Central memory CD4-positive, alpha-beta T cell (primary cell): Measurements from ENCODE around the gene RASL10A.

Source experiments
- DNase-seq: peaks from one replicate; pipeline ENCODE4 v3.0.0; 2022

RASL10A gene

GRCh38 chr22:29338398-29338797, 22.9 kb upstream of the RASL10A start:
- DNase-seq: no peak

- DNase-seq: no peak
Observed at GRCh38 chr22:29337631-29338284, 22.3 kb upstream of the RASL10A start.

DNA sequence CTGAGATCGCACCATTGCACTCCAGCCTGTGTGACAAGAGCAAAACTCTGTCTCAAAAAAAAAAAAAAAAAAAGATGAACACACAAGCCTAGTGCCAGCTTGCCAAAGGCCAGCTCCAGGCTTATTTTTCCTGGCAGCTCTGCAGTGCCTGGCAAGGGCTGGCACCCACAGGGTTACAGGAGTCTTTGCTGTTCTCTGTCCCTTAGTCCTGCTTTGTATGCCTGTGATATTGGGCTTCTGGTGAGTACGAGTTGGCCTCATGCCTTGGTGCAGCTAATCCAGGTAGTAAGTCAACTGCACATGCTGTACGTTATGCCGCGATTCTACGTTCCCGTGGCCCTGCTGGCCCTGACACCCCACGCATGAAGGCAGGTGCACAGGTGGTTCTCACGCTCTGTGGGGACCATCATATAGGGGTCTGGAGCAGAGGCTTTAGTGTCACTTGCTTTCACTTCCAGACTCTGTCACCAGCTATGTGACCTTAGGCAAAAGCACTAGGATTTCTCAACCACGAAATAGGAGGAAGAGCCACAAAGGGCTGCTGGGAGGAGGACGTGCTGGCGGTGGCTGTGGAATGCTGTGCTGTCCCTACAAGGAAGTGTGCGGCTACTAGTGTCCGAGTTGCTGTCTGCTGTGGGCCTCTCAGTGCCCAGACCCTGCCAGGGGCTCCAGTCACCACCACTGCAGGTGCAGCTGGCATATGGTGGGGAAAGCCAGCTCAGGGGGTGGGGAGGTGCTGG, 21.4 kb upstream of the RASL10A start:
- DNase-seq: no peak

- no peak for DNase-seq
Observed at GRCh38 chr22:29335656-29336055, 20.2 kb upstream of the RASL10A start.

- no peak for DNase-seq
Observed at GRCh38 chr22:29334696-29335344, 19.3 kb upstream of the RASL10A start.

GRCh38 chr22:29334148-29334547, 18.7 kb upstream of the RASL10A start:
- DNase-seq: no peak

DNA sequence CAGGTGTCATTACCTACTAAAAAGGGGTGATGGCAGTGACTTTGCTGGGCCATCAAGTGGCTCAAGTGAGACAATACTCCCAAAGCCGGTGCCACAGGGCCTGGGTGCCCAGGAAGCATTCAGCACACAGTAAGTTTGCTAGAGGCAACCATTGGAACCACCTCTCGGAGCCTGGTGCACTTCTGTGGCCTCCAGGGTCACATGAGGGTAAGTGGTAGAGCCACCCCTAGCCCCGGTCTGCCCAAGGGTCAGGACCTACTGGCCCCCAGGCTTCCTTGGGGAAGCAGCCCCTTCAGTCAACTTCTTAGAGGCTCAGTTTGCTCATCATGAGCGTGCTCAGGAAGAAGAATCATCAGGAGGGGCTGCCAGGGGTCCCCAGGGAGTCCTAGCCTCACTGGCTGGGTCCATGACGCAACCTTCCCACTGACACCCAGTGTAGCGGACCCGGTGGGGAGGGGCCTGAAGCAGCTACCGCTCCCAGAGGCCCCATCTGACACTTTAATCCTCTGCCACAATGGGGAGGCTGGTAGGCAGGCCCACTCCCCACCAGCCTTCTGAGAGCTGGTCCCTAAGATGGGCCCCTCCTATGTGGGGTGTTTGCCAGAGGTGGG, 17.5 kb upstream of the RASL10A start:
- no peak for DNase-seq

GRCh38 chr22:29331658-29332300, 16.3 kb upstream of the RASL10A start:
- no peak for DNase-seq

- DNase-seq: no peak
Observed at GRCh38 chr22:29331213-29331612, 15.7 kb upstream of the RASL10A start.

- no peak for DNase-seq
Observed at GRCh38 chr22:29330753-29331152, 15.3 kb upstream of the RASL10A start.

DNA sequence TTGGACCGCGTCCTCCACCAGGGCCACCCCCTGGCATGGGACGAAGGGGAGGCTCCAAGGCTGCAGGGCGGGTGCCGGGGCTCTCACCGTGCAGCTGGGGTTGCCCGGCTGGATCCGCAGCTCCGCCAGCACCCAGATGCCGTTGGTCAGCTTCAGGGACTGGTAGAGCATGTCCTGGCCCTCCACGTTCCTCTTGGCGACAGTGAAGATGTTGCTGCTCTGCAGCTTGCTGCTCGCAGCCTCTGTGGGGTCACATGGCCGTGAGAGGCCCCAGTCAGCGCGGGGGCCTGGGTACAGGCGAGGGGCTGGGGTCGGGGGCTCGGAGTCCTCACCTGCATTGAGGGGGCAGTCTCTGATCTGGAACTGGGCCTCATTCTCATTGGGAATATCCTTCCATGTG, 14.8 kb upstream of the RASL10A start:
- no peak for DNase-seq

DNA sequence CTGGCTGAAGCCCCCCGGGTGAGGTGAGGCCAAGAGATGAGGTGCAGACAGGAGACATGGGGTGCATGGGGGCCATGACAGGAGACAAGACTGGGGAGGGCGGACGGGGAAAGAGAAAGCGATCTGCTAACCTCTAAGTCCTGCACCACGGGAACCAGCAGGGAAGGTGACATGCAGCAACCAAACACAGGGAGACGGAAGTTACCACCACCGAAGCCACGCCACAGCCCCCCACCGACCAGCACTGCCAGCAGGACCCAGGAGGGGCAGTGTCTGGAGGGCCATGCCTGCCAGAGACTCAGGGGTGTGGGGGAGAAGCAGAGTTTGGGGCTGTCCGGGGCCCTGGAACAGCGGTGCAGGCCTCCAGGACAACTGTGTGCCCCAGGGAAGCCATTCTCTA, 14.1 kb upstream of the RASL10A start:
- no peak for DNase-seq

- DNase-seq: no peak
Observed at GRCh38 chr22:29328566-29329500, 13.3 kb upstream of the RASL10A start.

DNA sequence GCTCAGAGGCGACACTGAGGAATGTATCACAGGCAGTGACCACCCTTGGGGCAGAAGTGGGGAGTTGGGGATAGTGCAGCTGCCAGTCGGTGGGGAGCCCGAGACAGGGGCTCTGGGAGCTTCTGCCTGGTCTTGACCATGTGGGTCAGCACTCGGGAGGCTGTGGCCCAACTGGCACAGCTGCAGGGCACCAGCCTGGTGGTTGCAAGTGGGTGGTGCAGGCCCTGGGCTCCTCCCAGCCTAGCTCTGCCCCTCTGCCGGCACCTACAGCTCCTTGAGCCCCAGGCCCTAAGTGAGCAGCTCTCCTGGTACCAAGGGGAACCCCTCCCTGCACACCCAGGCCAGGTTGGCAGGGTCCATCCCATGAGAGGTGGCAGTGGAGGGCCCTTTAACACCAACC, 12.6 kb upstream of the RASL10A start:
- DNase-seq: no peak

GRCh38 chr22:29327089-29327764, 11.7 kb upstream of the RASL10A start:
- DNase-seq: no peak

DNA sequence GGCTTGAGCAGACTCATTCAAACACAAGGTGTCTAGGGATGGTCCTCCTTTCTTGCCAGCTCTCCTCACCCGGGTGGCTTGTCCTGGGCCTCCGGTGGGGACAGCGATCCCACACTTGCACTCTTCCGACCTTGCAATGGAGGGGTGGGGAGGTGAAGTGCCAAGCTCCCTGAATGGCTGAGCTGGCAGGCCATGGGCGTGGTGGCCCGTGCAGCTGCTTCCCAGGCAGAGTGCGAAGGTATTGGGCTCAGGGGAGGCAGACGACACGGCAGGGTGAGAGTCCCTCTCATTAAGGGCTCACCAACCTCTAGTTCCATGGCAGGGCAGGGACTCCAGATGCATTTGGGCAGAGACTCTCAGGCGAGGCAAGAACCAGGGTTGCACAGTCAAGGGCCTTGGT, 11.0 kb upstream of the RASL10A start:
- DNase-seq: no peak

- no peak for DNase-seq
Observed at GRCh38 chr22:29325785-29326315, 10.4 kb upstream of the RASL10A start.

GRCh38 chr22:29325356-29325755, 9.9 kb upstream of the RASL10A start:
- DNase-seq: no peak

DNA sequence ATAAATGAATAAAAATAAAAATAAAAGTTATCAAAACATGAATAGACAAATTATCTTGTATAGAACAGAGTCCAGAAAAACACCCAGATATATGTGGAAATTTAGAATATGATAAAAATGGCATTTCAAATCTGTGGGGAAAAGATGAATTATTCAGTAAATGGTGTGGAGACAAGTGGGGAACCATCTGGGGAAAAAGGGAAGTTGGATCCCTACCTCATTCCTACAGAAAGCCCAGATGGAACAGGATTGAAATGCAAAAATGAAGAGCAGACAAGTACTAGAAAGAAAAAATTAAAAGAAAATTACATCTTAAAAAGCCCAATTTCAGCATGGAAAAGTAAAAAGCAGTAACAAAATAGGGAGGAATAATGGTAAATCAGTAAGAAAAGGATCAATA, 8.1 kb upstream of the RASL10A start:
- DNase-seq: no peak

GRCh38 chr22:29320546-29320945, 5.0 kb upstream of the RASL10A start:
- DNase-seq: no peak

DNA sequence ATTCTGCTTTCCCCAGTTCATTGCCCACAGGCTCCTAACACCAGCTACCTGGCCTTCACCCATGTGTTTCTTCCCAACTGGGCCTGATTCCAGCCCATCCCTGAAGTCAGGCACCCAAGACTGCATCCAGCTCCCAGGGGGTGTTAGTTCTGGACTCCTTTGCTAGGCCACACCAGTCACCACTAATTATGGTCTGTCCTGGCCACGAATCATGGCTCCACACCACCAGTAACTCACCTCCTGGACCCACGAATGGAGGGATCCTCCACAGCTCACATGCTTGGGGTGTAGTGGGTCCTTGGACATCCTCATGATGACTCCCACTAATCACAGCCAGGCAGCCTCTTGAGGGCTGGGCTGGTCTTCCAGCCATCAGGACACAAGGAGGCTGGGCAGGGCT, 3.6 kb upstream of the RASL10A start:
- DNase-seq: no peak
